Panc1 (cell line): ENCODE data around the gene ANKRD13C. TPM values are rescaled to one million over a fixed set of nuclear protein-coding genes. Genes with fewer than 3 reads are reported as not detected.

Source experiments
- ATAC-seq: fragments of 200-7000 bp; cut with Tn5 transposase; 2 replicates; pipeline ENCODE4 v1.9.1; 2020; ENCODE audit warnings: mild to moderate bottlenecking, moderate library complexity
- BruUV-seq: library from RNA; stranded (reverse); fragments of 400-500 nt; replicated peaks from 2 replicates; lab custom pipeline; 2021; lab: Mats Ljungman, UMichigan
- CTCF ChIA-PET: fragments of 300-600 bp; sonication (Branson Sonifier 250); formaldehyde crosslinking; loops from one replicate; lab custom pipeline; 2022; ENCODE audit warnings: antibody characterized with exemption; lab: Charles Lee
- POLR2A ChIA-PET: fragments of 300-600 bp; sonication (Branson Sonifier 250); formaldehyde crosslinking; loops from one replicate; lab custom pipeline; 2022; ENCODE audit warnings: antibody characterized with exemption; lab: Charles Lee
- DNase-seq: peaks from one replicate; pipeline ENCODE4 v3.0.0-alpha.2; 2010; ENCODE audit warnings: low read depth, low spot score
- H3K27ac ChIP-seq: 2 replicates; pipeline ENCODE4 v1.5.1; 2011; ENCODE audit warnings: mild to moderate bottlenecking, low read length, inconsistent platforms
- H3K27me3 ChIP-seq: fragments of 200-500 bp; sonication (Bioruptor generic); 2 replicates; pipeline ENCODE4 v1.6.0; 2014; ENCODE audit warnings: low read length, inconsistent platforms; ENCODE audit not compliant: control insufficient read depth, insufficient read depth
- H3K36me3 ChIP-seq: fragments of 200-500 bp; sonication (Bioruptor generic); 2 replicates; pipeline ENCODE4 v1.5.1; 2014; ENCODE audit warnings: inconsistent platforms, mild to moderate bottlenecking, low read length, moderate library complexity; ENCODE audit not compliant: control insufficient read depth, insufficient read depth
- H3K4me1 ChIP-seq: 2 replicates; pipeline ENCODE4 v1.5.1; 2011; ENCODE audit warnings: inconsistent platforms, mild to moderate bottlenecking, low read length, moderate library complexity; ENCODE audit not compliant: control insufficient read depth, insufficient read depth
- H3K4me3 ChIP-seq, 2 experiments: 2 replicates each; pipeline ENCODE4 v1.5.1; 2011 to 2012; ENCODE audit warnings: low read depth in 2 of 2, low read length in 2 of 2, mild to moderate bottlenecking in 2 of 2, inconsistent platforms in 1 of 2, moderate library complexity in 1 of 2
- H3K9me3 ChIP-seq: fragments of 200-500 bp; sonication (Bioruptor generic); 2 replicates; pipeline ENCODE4 v1.5.1; 2014; ENCODE audit warnings: low read depth, mild to moderate bottlenecking, inconsistent platforms, low read length, moderate library complexity; ENCODE audit not compliant: control insufficient read depth, insufficient read depth
- POLR2AphosphoS5 ChIP-seq: IDR thresholded peaks from 2 replicates; pipeline ENCODE4 v1.6.1; 2012; ENCODE audit warnings: mild to moderate bottlenecking, low read depth, low read length, moderate library complexity
- SIN3A ChIP-seq: IDR thresholded peaks from 2 replicates; pipeline ENCODE4 v1.6.1; 2012; ENCODE audit warnings: low read depth, mild to moderate bottlenecking, low read length, moderate library complexity, borderline replicate concordance; ENCODE audit not compliant: insufficient read depth
- TCF7L2 ChIP-seq: IDR thresholded peaks from 2 replicates; pipeline ENCODE4 v1.6.1; 2011; ENCODE audit warnings: mild to moderate bottlenecking, low read depth, low read length, inconsistent platforms
- in situ Hi-C: cut with HindIII; loops from 2 replicates; pipeline ENCODE4 v1.10.0; 2016; ENCODE audit warnings: low sequenced_read_pairs, low pct_unique_long_range_greater_than_20kb
- intact Hi-C: fragments of 100-400 bp; cut with micrococcal nuclease; formaldehyde crosslinking; loops from one replicate; pipeline ENCODE4 v1.10.0; 2022; ENCODE audit not compliant: unreplicated experiment
- total RNA-seq: library from RNA; stranded (reverse); gene quantifications from one replicate; pipeline ENCODE4 v1.2.1, GENCODE V29; 2021; ENCODE audit not compliant: unreplicated experiment
- TF ChIP-seq, protein P1 (sequence below): fragments of 450-650 bp; IDR thresholded peaks from 2 replicates; pipeline ENCODE4 v1.5.1; 2017; ENCODE audit warnings: mild to moderate bottlenecking
- TF ChIP-seq, protein P2 (sequence below), 2 experiments: IDR thresholded peaks; 2 replicates each; pipeline ENCODE4 v1.6.1; 2011 to 2012; ENCODE audit warnings: low read depth in 2 of 2, control low read depth in 1 of 2, low read length in 1 of 2, mild to moderate bottlenecking in 1 of 2, moderate library complexity in 1 of 2; ENCODE audit not compliant: insufficient read depth in 1 of 2

ANKRD13C gene
- total RNA-seq, 1 experiment from 2014 or later = 20.7 TPM

DNA sequence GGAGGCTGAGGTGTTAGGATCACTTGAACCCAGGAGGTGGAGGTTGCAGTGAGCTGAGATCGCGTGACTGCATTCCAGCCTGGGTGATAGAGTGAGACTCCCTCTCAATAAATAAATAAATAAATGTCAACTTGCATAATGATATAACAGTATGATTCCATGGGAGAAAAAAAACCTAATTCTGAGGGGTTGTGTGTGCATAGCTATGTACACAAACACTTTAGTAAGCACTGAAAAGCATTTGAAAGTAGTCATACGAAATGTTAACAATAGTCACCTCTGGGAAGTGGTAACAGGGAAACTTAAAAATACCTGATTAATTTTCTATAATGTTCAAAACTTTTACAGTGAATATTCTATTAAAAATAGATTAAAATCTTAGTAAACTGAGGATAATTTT, 43.2 kb downstream of the ANKRD13C start:
- Histone ChIP-seq H3K27me3 (no peaks in the 10 kb centered on the region), H3K36me3 (peaks cover 2% of the 10 kb centered on the region), H3K4me3 (no peak overlapping the region), H3K9me3 (no peaks in the 10 kb centered on the region), H3K27ac (no peak overlapping the region), H3K4me1 (no peaks in the 10 kb centered on the region; the same call in 1 of the 2 replicates)
- TF ChIP-seq SIN3A = no peak
- no peak for TF ChIP-seq POLR2AphosphoS5
- no peak for TF ChIP-seq TCF7L2
- TF ChIP-seq, protein P1, sequence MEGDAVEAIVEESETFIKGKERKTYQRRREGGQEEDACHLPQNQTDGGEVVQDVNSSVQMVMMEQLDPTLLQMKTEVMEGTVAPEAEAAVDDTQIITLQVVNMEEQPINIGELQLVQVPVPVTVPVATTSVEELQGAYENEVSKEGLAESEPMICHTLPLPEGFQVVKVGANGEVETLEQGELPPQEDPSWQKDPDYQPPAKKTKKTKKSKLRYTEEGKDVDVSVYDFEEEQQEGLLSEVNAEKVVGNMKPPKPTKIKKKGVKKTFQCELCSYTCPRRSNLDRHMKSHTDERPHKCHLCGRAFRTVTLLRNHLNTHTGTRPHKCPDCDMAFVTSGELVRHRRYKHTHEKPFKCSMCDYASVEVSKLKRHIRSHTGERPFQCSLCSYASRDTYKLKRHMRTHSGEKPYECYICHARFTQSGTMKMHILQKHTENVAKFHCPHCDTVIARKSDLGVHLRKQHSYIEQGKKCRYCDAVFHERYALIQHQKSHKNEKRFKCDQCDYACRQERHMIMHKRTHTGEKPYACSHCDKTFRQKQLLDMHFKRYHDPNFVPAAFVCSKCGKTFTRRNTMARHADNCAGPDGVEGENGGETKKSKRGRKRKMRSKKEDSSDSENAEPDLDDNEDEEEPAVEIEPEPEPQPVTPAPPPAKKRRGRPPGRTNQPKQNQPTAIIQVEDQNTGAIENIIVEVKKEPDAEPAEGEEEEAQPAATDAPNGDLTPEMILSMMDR = no peak
- TF ChIP-seq, protein P2, sequence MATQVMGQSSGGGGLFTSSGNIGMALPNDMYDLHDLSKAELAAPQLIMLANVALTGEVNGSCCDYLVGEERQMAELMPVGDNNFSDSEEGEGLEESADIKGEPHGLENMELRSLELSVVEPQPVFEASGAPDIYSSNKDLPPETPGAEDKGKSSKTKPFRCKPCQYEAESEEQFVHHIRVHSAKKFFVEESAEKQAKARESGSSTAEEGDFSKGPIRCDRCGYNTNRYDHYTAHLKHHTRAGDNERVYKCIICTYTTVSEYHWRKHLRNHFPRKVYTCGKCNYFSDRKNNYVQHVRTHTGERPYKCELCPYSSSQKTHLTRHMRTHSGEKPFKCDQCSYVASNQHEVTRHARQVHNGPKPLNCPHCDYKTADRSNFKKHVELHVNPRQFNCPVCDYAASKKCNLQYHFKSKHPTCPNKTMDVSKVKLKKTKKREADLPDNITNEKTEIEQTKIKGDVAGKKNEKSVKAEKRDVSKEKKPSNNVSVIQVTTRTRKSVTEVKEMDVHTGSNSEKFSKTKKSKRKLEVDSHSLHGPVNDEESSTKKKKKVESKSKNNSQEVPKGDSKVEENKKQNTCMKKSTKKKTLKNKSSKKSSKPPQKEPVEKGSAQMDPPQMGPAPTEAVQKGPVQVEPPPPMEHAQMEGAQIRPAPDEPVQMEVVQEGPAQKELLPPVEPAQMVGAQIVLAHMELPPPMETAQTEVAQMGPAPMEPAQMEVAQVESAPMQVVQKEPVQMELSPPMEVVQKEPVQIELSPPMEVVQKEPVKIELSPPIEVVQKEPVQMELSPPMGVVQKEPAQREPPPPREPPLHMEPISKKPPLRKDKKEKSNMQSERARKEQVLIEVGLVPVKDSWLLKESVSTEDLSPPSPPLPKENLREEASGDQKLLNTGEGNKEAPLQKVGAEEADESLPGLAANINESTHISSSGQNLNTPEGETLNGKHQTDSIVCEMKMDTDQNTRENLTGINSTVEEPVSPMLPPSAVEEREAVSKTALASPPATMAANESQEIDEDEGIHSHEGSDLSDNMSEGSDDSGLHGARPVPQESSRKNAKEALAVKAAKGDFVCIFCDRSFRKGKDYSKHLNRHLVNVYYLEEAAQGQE (IDR thresholded peaks at IDR 0.05; ENCODE audit: insufficient read depth in 1 of 2, low read depth in 2 of 2, low read length in 1 of 2) = no peak
- no peak for DNase-seq
- no TSS peak for BruUV-seq
- no peak for ATAC-seq
- in situ Hi-C loops = no loop called here
- intact Hi-C loops = no loop called here
- POLR2A ChIA-PET = interaction anchor here (0.6 kb wide), 1 partner anchor 13 kb away, joined by 3 read pairs; no protein-coding TSS in a partner anchor
- CTCF ChIA-PET = no interaction called here

DNA sequence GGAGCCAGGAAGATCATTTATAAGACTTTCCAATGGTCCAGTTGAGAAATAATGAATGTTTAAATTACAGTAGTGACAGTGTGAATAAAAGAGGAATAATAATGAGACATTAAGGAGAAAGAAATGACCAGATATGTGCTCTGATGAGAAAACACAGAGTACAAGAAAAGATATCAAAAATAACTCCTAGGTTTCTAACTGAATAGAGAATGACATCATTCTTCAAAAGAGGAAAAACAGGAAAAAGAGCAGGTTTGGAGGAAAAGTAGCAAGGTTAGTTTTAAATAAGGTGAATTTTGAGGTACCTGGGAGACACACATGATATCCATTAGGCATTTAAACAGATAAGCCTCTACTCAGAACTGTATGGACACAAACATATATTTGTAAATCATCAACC, 55.0 kb downstream of the ANKRD13C start:
- TF ChIP-seq POLR2AphosphoS5 = no peak
- TF ChIP-seq, protein P1 = no peak
- TF ChIP-seq, protein P2 (IDR thresholded peaks at IDR 0.05; ENCODE audit: insufficient read depth in 1 of 2, low read depth in 2 of 2, low read length in 1 of 2) = no peak
- no peak for TF ChIP-seq SIN3A
- no peak for TF ChIP-seq TCF7L2
- H3K9me3 ChIP-seq = no peaks in the 10 kb centered on the region
- ChIA-PET POLR2A (no interaction called here), CTCF (no interaction called here)
- peaks cover 10% of the 10 kb centered on the region for H3K36me3 ChIP-seq
- H3K27me3 ChIP-seq = no peaks in the 10 kb centered on the region
- ATAC-seq = no peak
- no TSS peak for BruUV-seq
- no peaks in the 10 kb centered on the region for H3K4me1 ChIP-seq
- in situ Hi-C loops = no loop called here
- intact Hi-C loops = no loop called here
- no peak for DNase-seq
- H3K4me3 ChIP-seq = no peak overlapping the region
- H3K27ac ChIP-seq = no peak overlapping the region
